ENCODE data around the gene MAGEA8.

DNA sequence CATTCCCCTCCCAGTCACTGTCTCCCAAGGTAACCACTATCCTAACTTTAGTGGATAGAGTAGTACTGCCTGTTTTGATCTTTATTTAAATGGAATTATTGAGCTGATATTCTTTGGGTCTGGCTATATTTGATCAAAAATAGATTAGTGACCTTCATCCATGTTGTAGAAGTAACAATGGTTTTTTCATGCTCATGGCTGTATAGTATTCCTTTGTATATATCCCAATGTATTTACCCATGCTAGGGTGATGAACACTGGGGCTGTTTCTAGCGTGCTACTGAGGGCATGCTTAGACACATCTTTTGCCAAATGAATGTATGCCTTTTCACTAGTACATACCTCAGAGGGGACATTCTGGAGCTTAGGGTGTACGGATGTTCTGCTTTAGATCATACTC lies 10.1 kb upstream of the MAGEA8 start:
- TF ChIP-seq, protein P1, sequence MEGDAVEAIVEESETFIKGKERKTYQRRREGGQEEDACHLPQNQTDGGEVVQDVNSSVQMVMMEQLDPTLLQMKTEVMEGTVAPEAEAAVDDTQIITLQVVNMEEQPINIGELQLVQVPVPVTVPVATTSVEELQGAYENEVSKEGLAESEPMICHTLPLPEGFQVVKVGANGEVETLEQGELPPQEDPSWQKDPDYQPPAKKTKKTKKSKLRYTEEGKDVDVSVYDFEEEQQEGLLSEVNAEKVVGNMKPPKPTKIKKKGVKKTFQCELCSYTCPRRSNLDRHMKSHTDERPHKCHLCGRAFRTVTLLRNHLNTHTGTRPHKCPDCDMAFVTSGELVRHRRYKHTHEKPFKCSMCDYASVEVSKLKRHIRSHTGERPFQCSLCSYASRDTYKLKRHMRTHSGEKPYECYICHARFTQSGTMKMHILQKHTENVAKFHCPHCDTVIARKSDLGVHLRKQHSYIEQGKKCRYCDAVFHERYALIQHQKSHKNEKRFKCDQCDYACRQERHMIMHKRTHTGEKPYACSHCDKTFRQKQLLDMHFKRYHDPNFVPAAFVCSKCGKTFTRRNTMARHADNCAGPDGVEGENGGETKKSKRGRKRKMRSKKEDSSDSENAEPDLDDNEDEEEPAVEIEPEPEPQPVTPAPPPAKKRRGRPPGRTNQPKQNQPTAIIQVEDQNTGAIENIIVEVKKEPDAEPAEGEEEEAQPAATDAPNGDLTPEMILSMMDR (conservative IDR thresholded peaks at IDR 0.05) = no peak
- no peak for TF ChIP-seq ZFX (IDR thresholded peaks at IDR 0.05)

Measured in C4-2B (cell line).